HepG2 (cell line): Measurements from ENCODE around the gene HTR3B. TPM values are rescaled to one million over a fixed set of nuclear protein-coding genes. Genes with fewer than 3 reads are reported as not detected.
A peak's percentile ranks its signal among the peaks of the same experiment; 100 is the strongest.

Experiments
- ARHGAP35 ChIP-seq: sonication (generic); formaldehyde crosslinking; IDR thresholded peaks from 2 replicates; pipeline ENCODE4 v1.9.0; 2022; ENCODE audit warnings: mild to moderate bottlenecking, inconsistent platforms, moderate library complexity, missing genetic modification reagents, borderline replicate concordance
- ASH2L ChIP-seq: fragments of 300-600, 200-600 bp; sonication (generic); IDR thresholded peaks from 2 replicates; pipeline ENCODE4 v1.7.0; 2017; ENCODE audit warnings: low read depth, mild to moderate bottlenecking, moderate library complexity, mixed read lengths, low read length; ENCODE audit not compliant: insufficient read length
- ERF ChIP-seq: IDR thresholded peaks from 2 replicates; pipeline ENCODE4 v1.6.1; 2018; ENCODE audit warnings: missing biosample characterization, missing genetic modification reagents
- ETS1 ChIP-seq: sonication (generic); formaldehyde crosslinking; IDR thresholded peaks from 2 replicates; pipeline ENCODE4 v1.4.0; 2020; ENCODE audit warnings: missing genetic modification reagents
- GRHL1 ChIP-seq: sonication (generic); formaldehyde crosslinking; conservative IDR thresholded peaks from 2 replicates; pipeline ENCODE4 v1.8.0; 2022; ENCODE audit warnings: missing genetic modification reagents
- HNF1B ChIP-seq: sonication (generic); formaldehyde crosslinking; IDR thresholded peaks from 2 replicates; pipeline ENCODE4 v1.5.1; 2020; ENCODE audit warnings: mild to moderate bottlenecking, moderate library complexity, missing genetic modification reagents
- HOXA3 ChIP-seq: sonication (generic); formaldehyde crosslinking; IDR thresholded peaks from 2 replicates; pipeline ENCODE4 v1.5.0; 2020; ENCODE audit warnings: missing genetic modification reagents
- IRF9 ChIP-seq: sonication (generic); formaldehyde crosslinking; IDR thresholded peaks from 2 replicates; pipeline ENCODE4 v1.8.0; 2022; ENCODE audit warnings: missing genetic modification reagents, mild to moderate bottlenecking, borderline replicate concordance
- KDM2A ChIP-seq: sonication (generic); formaldehyde crosslinking; IDR thresholded peaks from 2 replicates; pipeline ENCODE4 v1.4.0; 2020; ENCODE audit warnings: low read depth, missing genetic modification reagents, borderline replicate concordance
- KLF16 ChIP-seq, 2 experiments: sonication (generic) in 1 of 2; formaldehyde crosslinking in 1 of 2; IDR thresholded peaks; 2 replicates each; pipeline versions ENCODE4 v1.6.1 to v1.8.0; 2016 to 2023; ENCODE audit warnings: missing genetic modification reagents in 2 of 2, missing compliant biosample characterization in 1 of 2
- MEIS1 ChIP-seq: sonication (generic); formaldehyde crosslinking; IDR thresholded peaks from 2 replicates; pipeline ENCODE4 v1.9.0; 2021; ENCODE audit warnings: mild to moderate bottlenecking, missing genetic modification reagents, moderate library complexity, borderline replicate concordance
- NCOA1 ChIP-seq: sonication (generic); formaldehyde crosslinking; IDR thresholded peaks from 2 replicates; pipeline ENCODE4 v1.9.0; 2021; ENCODE audit warnings: missing genetic modification reagents
- SMAD1 ChIP-seq: sonication (generic); formaldehyde crosslinking; IDR thresholded peaks from 2 replicates; pipeline ENCODE4 v1.4.0; 2020; ENCODE audit warnings: missing genetic modification reagents, low read depth, mild to moderate bottlenecking, borderline replicate concordance
- SP5 ChIP-seq: IDR thresholded peaks from 2 replicates; pipeline ENCODE4 v1.6.1; 2016; ENCODE audit warnings: low read depth, borderline replicate concordance
- SRSF1 ChIP-seq: fragments of 200-400 bp; formaldehyde crosslinking; optimal IDR thresholded peaks from 2 replicates; pipeline ENCODE3; 2017; ENCODE audit warnings: mild to moderate bottlenecking, low read depth, low read length, moderate library complexity
- ZNF329 ChIP-seq: sonication (generic); formaldehyde crosslinking; IDR thresholded peaks from 2 replicates; pipeline ENCODE4 v1.9.0; 2021; ENCODE audit warnings: low read depth, mild to moderate bottlenecking, missing genetic modification reagents
- ZNF331 ChIP-seq: sonication (generic); formaldehyde crosslinking; IDR thresholded peaks from 2 replicates; pipeline ENCODE4 v1.4.0; 2020; ENCODE audit warnings: missing genetic modification reagents
- ZNF343 ChIP-seq: sonication (generic); formaldehyde crosslinking; IDR thresholded peaks from 2 replicates; pipeline ENCODE4 v1.4.0; 2020; ENCODE audit warnings: mild to moderate bottlenecking, missing genetic modification reagents
- ZNF670 ChIP-seq: sonication (generic); formaldehyde crosslinking; IDR thresholded peaks from 2 replicates; pipeline ENCODE4 v1.8.0; 2022; ENCODE audit warnings: mild to moderate bottlenecking, missing genetic modification reagents, borderline replicate concordance
- ZNF776 ChIP-seq: sonication (generic); formaldehyde crosslinking; IDR thresholded peaks from 2 replicates; pipeline ENCODE4 v1.4.0; 2020; ENCODE audit warnings: mild to moderate bottlenecking, missing genetic modification reagents
- polyA plus RNA-seq, 8 experiments: library from polyadenylated mRNA; depleted of rRNA in 3 of 8; stranded (reverse) in 7 of 8; unstranded in 1 of 8; fragments of >200 nt; fragmentation: Illumina TruSeq in 4 of 8; extraction: Trizol in 4 of 8; gene quantifications; 2 replicates each; pipeline versions ENCODE4 v1.2.1 to v1.2.3, GENCODE V29; 2011 to 2016; ENCODE audit warnings: low read depth in 4 of 8, missing spikeins in 1 of 8, mixed read lengths in 1 of 8; ENCODE audit not compliant: insufficient read depth in 1 of 8
- total RNA-seq, 5 experiments: library from RNA; depleted of rRNA; stranded (reverse); fragments of >200 nt; fragmentation: Illumina TruSeq; extraction: Trizol; gene quantifications; 2 replicates each; pipeline ENCODE4 v1.2.3, GENCODE V29; 2016; ENCODE audit warnings: low read depth in 1 of 5

Gene HTR3B
- total and polyA plus RNA-seq, 2 of the 13 experiments (the other 11 are each of a cell fraction or from before 2014, with no cell fraction given): 0.09 to 1.7 TPM

GRCh38 chr11:113875234-113876073 is 29.1 kb upstream of the HTR3B start, which contains the start of gene USP28 (continued):
- TF ChIP-seq GRHL1 (CRISPR knock-in tag) (no peak), ERF (peak; percentile 40; the same call in 1 of the 2 replicates), ARHGAP35 (0 out of 2 replicates have a peak, but pooled peaks have one; percentile 27), ZNF329 (peak; percentile 45; the same call in 1 of the 2 replicates), HNF1B (CRISPR knock-in tag) (peak; percentile 70), SMAD1 (CRISPR knock-in tag) (0 out of 2 replicates have a peak, but pooled peaks have one; percentile 29), ZNF343 (CRISPR knock-in tag) (peak; percentile 83; the same call in 1 of the 2 replicates), HOXA3 (CRISPR knock-in tag) (peak; percentile 85), KLF16 (CRISPR knock-in tag; IDR thresholded peaks at IDR 0.05) (0 out of 4 replicates have a peak, but pooled peaks of 1 of the 2 experiments have one; percentile 15), SP5 (CRISPR knock-in tag) (peak; percentile 65), KDM2A (CRISPR knock-in tag) (peak; percentile 36; the same call in 1 of the 2 replicates), ZNF670 (CRISPR knock-in tag) (peak; percentile 10; the same call in 1 of the 2 replicates), ASH2L (peak; percentile 49), SRSF1 (no peak), ETS1 (CRISPR knock-in tag) (0 out of 2 replicates have a peak, but pooled peaks have one; percentile 65), ZNF776 (CRISPR knock-in tag) (no peak), MEIS1 (CRISPR knock-in tag) (peak; percentile 45), NCOA1 (CRISPR knock-in tag) (no peak), ZNF331 (peak; percentile 51; the same call in 1 of the 2 replicates), IRF9 (CRISPR knock-in tag) (no peak)
